Measurements from ENCODE around the gene BCL3. TPM values are rescaled to one million over a fixed set of nuclear protein-coding genes. Genes with fewer than 3 reads are reported as not detected.
"Not testable (repeated sequence)": the region's sequence is repeated elsewhere in the genome, so short reads cannot be mapped to it uniquely, and the experiment has no call there.

The BCL3 gene
- total RNA-seq, 1 experiment from 2014 or later, result 0.95 TPM

DNA sequence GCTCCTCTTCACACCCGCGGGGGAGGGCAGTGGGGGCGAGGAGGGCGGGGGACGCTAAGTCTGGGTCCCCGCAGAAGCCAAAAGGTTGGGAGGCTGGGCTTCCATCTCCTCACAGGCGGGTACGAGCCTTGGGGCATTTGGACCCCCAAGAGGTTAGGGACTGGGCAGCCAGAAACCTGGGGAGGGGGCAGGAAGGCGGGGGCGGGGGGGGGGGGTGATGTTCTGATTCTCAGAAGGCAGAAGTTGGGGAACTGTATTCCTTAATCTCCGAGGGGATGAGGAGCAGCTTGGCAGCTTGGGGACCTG lies 5.1 kb downstream of the BCL3 start:
- no peak for DNase-seq (ENCODE audit: low read depth)
- in situ Hi-C loops (cut with HindIII; ENCODE audit: low pct_unique_long_range_greater_than_20kb, low sequenced_read_pairs), result no loop called here

DNA sequence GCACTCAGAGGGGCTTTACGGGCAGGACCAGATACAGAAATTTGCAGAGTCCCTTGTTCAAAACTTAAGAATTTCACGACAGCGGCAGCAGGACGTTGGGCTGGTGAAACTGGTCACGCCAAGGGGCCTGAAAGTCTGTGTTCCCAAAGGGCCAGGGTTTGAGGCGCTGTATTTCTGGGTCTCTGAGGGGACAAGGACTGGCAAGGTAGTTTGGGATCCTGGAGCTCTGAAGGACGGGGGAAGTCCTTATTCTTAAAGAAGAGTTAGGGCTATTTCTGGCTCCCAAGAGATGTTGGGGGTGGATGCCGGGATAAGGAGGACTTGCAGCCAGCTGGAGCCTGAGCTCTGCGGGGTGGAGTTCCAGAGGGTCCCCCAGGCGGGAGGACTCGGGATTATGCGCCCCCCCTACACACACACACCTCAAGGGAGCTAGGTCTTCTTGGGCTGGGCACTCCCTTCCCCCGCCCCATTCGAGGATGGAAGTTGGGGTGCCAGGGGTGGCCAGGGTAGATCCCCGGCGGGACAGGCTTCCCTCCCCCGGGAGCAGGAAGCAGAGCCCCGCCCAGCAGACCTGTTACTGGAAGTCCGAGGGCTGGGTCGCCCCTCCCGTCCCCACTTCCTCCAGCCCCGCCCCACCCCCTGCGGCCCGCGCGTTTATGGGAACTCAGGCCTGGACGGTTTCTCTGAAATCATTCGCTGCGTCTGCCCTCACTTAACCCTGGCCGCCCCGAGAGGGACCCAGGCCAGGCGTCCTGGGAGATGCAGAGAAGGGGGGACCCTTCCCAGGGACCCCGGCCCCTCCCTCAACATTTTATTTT lies 5.6 kb downstream of the BCL3 start:
- in situ Hi-C loops (cut with HindIII; ENCODE audit: low pct_unique_long_range_greater_than_20kb, low sequenced_read_pairs), result no loop called here
- DNase-seq (ENCODE audit: low read depth), result no peak

GRCh38 chr19:44754750-44755080 lies 6.2 kb downstream of the BCL3 start:
- DNase-seq (ENCODE audit: low read depth), result no peak
- in situ Hi-C loops (cut with HindIII; ENCODE audit: low pct_unique_long_range_greater_than_20kb, low sequenced_read_pairs), result no loop called here

GRCh38 chr19:44755219-44755618 lies 6.7 kb downstream of the BCL3 start:
- in situ Hi-C loops (cut with HindIII; ENCODE audit: low pct_unique_long_range_greater_than_20kb, low sequenced_read_pairs), result no loop called here

GRCh38 chr19:44756089-44756562 lies 7.6 kb downstream of the BCL3 start:
- DNase-seq (ENCODE audit: low read depth), result no peak
- in situ Hi-C loops (cut with HindIII; ENCODE audit: low pct_unique_long_range_greater_than_20kb, low sequenced_read_pairs), result no loop called here

More at GRCh38 chr19:44755219-44755618, 6.7 kb downstream of the BCL3 start:
- no peak for DNase-seq (ENCODE audit: low read depth)

DNA sequence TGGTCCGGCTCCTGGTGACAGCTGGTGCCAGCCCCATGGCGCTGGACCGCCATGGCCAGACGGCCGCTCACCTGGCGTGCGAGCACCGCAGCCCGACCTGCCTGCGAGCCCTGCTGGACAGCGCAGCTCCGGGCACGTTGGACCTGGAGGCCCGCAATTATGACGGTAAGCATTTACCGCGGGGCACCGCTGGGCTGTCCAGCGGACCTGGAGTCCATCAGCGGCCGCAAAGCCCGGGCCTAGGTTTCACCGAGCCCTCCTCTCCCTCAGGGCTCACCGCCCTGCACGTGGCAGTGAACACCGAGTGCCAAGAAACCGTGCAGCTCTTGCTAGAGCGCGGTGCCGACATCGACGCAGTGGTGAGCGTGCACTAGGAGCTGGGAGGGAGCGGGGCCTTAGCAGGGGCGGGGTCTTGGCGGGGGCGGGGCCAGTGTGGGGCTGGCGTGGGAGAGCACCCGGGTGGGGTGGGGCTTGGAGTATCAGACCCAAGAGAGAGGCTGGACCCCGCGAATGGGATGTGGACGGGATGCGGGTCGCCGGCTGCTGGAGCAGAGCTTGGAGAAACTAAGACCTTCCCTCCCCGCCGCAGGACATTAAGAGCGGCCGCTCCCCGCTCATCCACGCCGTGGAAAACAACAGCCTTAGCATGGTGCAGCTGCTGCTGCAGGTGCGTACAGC lies 8.7 kb downstream of the BCL3 start:
- DNase-seq (ENCODE audit: low read depth), result no peak
- in situ Hi-C loops (cut with HindIII; ENCODE audit: low pct_unique_long_range_greater_than_20kb, low sequenced_read_pairs), result no loop called here

DNA sequence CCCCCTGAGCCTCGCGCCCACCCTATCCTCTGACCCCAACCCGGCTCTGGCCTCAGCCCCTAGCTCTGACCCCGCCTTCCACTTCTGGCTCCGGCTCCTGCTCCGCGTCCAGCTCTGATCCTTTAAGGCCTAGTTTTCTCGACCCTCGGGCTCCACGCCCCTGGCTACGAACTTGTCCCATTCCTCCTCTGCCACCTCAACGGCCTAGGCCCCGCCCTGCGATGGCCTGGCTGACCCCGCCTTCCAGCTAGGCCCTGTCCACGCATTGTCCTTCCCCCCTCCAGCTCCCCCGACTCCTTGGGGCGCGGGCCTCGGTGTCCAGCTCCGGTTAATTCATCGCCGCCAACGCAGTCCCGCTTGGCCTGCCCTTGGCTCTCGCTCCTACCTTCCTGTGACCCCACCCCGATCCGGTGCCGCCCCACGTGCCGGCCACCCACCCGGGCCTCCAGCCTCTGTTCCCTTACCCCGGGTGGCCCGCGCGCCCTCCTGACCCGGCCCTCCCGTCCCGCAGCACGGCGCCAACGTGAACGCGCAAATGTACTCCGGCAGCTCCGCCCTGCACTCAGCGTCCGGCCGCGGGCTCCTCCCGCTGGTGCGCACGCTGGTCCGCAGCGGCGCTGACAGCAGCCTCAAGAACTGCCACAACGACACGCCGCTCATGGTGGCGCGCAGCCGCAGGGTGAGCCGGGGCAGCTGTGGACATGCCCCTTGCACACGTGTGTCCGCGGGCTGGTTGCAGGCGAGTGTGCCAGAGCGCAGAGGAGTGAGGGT lies 9.4 kb downstream of the BCL3 start:
- in situ Hi-C loops (cut with HindIII; ENCODE audit: low pct_unique_long_range_greater_than_20kb, low sequenced_read_pairs), result no loop called here
- DNase-seq (ENCODE audit: low read depth), result no peak

DNA sequence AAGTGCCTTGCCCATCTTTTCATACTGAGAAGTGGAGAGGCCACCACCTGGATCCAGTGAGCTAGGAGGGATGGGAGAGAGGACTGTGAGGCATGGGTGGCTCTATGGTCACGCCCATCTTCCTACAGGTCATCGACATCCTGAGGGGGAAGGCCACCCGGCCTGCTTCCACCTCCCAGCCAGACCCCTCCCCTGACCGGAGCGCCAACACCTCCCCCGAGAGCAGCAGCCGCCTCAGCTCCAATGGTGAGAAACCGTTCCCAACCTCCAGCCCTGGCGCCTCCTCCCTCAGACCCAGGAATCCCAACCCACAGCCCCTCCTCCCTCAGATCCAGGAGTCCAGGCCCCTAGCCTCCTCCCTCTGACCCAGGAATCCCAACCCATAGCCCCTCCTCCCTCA lies 10.1 kb downstream of the BCL3 start:
- DNase-seq (ENCODE audit: low read depth), result peak; percentile 41
- in situ Hi-C loops (cut with HindIII; ENCODE audit: low pct_unique_long_range_greater_than_20kb, low sequenced_read_pairs), result no loop called here

- DNase-seq (ENCODE audit: low read depth), result no peak
- in situ Hi-C loops (cut with HindIII; ENCODE audit: low pct_unique_long_range_greater_than_20kb, low sequenced_read_pairs), result no loop called here
Observed at GRCh38 chr19:44759083-44759804, 10.7 kb downstream of the BCL3 start.

DNA sequence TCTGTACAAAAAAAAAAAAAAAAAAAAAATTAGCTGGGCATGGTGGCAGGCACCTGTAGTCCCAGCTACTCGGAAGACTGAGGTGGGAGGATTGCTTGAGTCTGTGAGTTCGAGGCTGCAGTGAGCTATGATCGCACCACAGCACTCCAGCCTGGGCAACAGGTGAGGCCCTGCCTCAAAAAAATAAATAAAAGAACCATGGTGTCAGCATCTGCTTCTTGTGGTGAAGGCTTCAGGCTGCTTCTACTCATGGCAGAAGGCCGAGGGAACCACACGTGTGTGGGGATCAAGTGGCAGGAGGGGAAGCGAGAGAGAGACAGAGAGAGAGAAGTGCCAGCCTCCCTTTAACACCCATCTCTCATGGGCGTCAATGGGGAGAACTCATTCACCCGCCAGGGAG lies 13.5 kb downstream of the BCL3 start:
- in situ Hi-C loops (cut with HindIII; ENCODE audit: low pct_unique_long_range_greater_than_20kb, low sequenced_read_pairs), result no loop called here

GRCh38 chr19:44765033-44765948 lies 16.8 kb downstream of the BCL3 start:
- peak; percentile 41 for DNase-seq (ENCODE audit: low read depth)
- in situ Hi-C loops (cut with HindIII; ENCODE audit: low pct_unique_long_range_greater_than_20kb, low sequenced_read_pairs), result no loop called here

More for the DNA sequence above, 13.5 kb downstream of the BCL3 start:
- no peak for DNase-seq (ENCODE audit: low read depth)

DNA sequence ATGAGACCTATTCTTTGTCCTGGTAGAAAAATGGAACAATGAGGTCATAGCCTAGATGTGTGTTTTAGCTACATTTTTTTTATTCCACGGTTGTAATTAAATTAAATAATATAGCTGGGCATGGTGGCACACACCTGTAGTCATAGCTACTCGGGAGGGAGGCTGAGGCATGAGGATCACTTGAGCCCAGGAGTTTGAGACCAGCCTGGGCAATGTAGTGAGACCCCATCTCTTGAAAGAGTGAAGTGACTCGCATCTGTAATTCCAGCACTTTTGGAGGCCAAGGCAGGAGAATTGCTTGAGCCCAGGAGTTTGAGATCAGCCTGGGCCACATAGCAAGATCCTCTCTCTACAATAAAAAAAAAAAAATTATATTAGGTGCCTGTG lies 17.4 kb downstream of the BCL3 start:
- DNase-seq (ENCODE audit: low read depth), result no peak
- in situ Hi-C loops (cut with HindIII; ENCODE audit: low pct_unique_long_range_greater_than_20kb, low sequenced_read_pairs), result no loop called here

GRCh38 chr19:44767295-44768180 lies 19.0 kb downstream of the BCL3 start:
- DNase-seq (ENCODE audit: low read depth), result no peak
- in situ Hi-C loops (cut with HindIII; ENCODE audit: low pct_unique_long_range_greater_than_20kb, low sequenced_read_pairs), result no loop called here

DNA sequence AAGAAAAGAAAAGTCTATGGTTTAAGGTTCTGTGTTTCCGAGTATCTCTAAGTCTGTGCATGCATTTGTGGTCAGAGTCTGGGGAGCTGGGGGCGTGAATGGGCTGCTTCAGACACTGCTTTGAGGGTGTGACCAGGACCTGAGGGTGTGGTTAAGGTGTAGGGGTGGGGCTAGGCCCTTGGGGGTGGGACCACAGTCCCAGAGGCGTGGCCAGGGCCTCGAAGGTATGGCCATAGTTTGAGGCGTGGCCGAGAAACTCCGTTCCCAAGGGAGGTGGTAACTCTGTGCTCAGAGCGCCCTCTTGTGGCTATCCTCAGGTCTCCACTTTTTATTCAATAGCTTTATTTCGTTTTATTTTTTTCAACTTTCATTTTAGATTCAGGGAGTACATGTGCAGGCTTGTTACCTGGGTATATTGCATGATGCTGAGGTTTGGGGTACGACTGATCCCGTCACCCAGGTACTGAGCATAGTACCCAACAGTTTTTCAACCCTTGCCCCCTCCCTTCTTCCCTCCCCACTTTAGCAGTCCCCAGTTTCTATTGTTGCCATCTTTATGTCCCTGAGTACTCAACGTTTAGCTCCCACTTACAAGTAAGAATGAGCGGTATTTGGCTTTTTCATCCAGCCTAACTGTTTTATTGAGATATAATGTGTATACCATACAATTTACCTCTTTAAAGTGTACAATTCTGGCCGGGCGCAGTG lies 22.2 kb downstream of the BCL3 start:
- in situ Hi-C loops (cut with HindIII; ENCODE audit: low pct_unique_long_range_greater_than_20kb, low sequenced_read_pairs), result no loop called here
- peak; percentile 92 for DNase-seq (ENCODE audit: low read depth)

DNA sequence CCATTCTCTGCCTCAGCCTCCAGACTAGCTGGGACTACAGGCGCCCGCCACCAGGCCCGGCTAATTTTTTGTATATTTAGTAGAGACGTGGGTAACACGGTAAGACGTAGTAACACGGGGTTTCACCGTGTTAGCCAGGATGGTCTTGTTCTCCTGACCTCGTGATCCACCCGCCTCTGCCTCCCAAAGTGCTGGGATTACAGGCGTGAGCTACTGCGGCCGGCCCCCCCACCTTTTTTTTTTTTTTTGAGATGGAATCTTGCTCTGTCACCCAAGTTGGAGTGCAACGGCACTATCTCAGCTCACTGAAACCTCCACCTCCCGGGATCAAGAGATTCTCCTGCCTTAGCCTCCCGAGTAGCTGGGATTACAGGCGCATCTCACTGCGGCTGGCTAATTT lies 23.6 kb downstream of the BCL3 start:
- in situ Hi-C loops (cut with HindIII; ENCODE audit: low pct_unique_long_range_greater_than_20kb, low sequenced_read_pairs), result not testable (repeated sequence)

DNA sequence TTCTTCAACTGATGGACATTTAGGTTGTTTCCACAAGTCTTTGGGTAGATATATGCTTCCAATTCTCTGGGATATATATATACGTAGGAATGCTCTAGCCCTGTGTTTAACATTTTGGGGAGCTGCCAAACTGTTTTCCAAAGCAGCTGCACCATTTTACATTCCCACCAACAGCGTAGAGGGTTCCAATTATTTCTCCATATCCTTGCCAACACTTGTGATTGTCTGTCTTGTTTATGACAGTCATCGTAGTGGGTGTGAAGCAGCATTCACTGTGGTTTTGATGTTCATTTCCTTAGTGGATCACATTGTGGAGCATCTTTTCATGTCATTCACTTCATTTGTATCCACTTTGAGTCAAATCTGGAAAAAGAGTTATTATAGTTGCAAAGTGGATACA lies 24.5 kb downstream of the BCL3 start:
- in situ Hi-C loops (cut with HindIII; ENCODE audit: low pct_unique_long_range_greater_than_20kb, low sequenced_read_pairs), result no loop called here
- no peak for DNase-seq (ENCODE audit: low read depth)

More for the DNA sequence above, 23.6 kb downstream of the BCL3 start:
- not testable (repeated sequence) for DNase-seq (ENCODE audit: low read depth)
